ENCODE results near the gene POLH. TPM values are rescaled to one million over a fixed set of nuclear protein-coding genes. Genes with fewer than 3 reads are reported as not detected.

The POLH gene
- total and polyA plus RNA-seq, 2 experiments from 2014 or later, result 5.8 to 7.9 TPM

GRCh38 chr6:43541774-43542471 lies 34.1 kb upstream of the POLH start (continued):
- no peak for TF ChIP-seq ZNF462 (CRISPR knock-in tag; IDR thresholded peaks at IDR 0.05)

- Histone ChIP-seq H3K4me3 (no peak overlapping the region), H3K9me2 (ENCODE audit: insufficient read depth) (no peaks in the 10 kb centered on the region), H3K4me1 (ENCODE audit: insufficient read depth) (no peaks in the 10 kb centered on the region), H2AFZ (no peak overlapping the region), H3K27ac (ENCODE audit: low read depth) (no peak overlapping the region), H3F3A (replicated peaks; ENCODE audit: low read depth) (0 out of 2 replicates have a peak, but pooled peaks cover 5% of the 10 kb centered on the region), H3K79me2 (replicated peaks; ENCODE audit: insufficient read depth) (no peaks in the 10 kb centered on the region), H3K36me3 (ENCODE audit: insufficient read depth) (peaks cover 93% of the 10 kb centered on the region), H3K27me3 (ENCODE audit: insufficient read depth) (no peaks in the 10 kb centered on the region), H3K4me2 (no peak overlapping the region), H4K20me1 (replicated peaks; ENCODE audit: insufficient read depth) (peaks cover 28% of the 10 kb centered on the region)
- Mint-ChIP-seq H3K4me3 (no peak overlapping the region), H3K9me3 (no peaks in the 10 kb centered on the region), H3K27me3 (ENCODE audit: insufficient read depth, low read depth, poor library complexity) (no peaks in the 10 kb centered on the region), H3K27ac (no peak overlapping the region), H3K4me1 (no peaks in the 10 kb centered on the region), H3K36me3 (ENCODE audit: low read depth) (peaks cover 84% of the 10 kb centered on the region)
- no peak for DNase-seq (ENCODE audit: low spot score)
- ATAC-seq, result no peak
- no peak for TF ChIP-seq EZH2phosphoT487 (IDR thresholded peaks at IDR 0.05; ENCODE audit: unreplicated experiment)
Observed at GRCh38 chr6:43544461-43544860, 31.5 kb upstream of the POLH start.

GRCh38 chr6:43547222-43547621 lies 28.8 kb upstream of the POLH start:
- Histone ChIP-seq H3K4me2 (no peak overlapping the region), H3K4me1 (ENCODE audit: insufficient read depth) (no peaks in the 10 kb centered on the region), H3K27me3 (ENCODE audit: insufficient read depth) (no peaks in the 10 kb centered on the region), H3K9me2 (ENCODE audit: insufficient read depth) (no peaks in the 10 kb centered on the region), H3K79me2 (replicated peaks; ENCODE audit: insufficient read depth) (no peaks in the 10 kb centered on the region), H4K20me1 (replicated peaks; ENCODE audit: insufficient read depth) (peaks cover 24% of the 10 kb centered on the region), H3F3A (replicated peaks; ENCODE audit: low read depth) (no peaks in the 10 kb centered on the region), H3K27ac (ENCODE audit: low read depth) (no peak overlapping the region), H2AFZ (no peak overlapping the region), H3K36me3 (ENCODE audit: insufficient read depth) (peaks cover 96% of the 10 kb centered on the region), H3K4me3 (no peak overlapping the region)
- Mint-ChIP-seq H3K36me3 (ENCODE audit: low read depth) (peaks cover 89% of the 10 kb centered on the region), H3K27me3 (ENCODE audit: insufficient read depth, low read depth, poor library complexity) (peaks cover 1% of the 10 kb centered on the region), H3K4me3 (no peak overlapping the region), H3K27ac (no peak overlapping the region), H3K4me1 (no peaks in the 10 kb centered on the region), H3K9me3 (no peaks in the 10 kb centered on the region)
- ATAC-seq (no peak), DNase-seq (ENCODE audit: low spot score) (no peak)
- TF ChIP-seq REST (IDR thresholded peaks at IDR 0.05; ENCODE audit: unreplicated experiment) (no peak), ZNF114 (CRISPR knock-in tag; IDR thresholded peaks at IDR 0.05) (no peak), JUNB (IDR thresholded peaks at IDR 0.05; ENCODE audit: unreplicated experiment) (no peak), CTCF (conservative IDR thresholded peaks at IDR 0.05; ENCODE audit: low read depth in 2 of 2) (no peak), ZNF331 (CRISPR knock-in tag; IDR thresholded peaks at IDR 0.05; ENCODE audit: low read depth) (no peak)

All from GM23338 (cell line).